HG03280 (cell line): ENCODE measurements around the gene SERPINA9.
"Not testable (repeated sequence)": the region's sequence is repeated elsewhere in the genome, so short reads cannot be mapped to it uniquely, and the experiment has no call there.

Experiments used
- ATAC-seq: cut with Tn5 transposase; IDR thresholded peaks from one replicate; pipeline ENCODE4 v1.9.1; 2021; ENCODE audit warnings: mild to moderate bottlenecking, moderate library complexity; ENCODE audit not compliant: unreplicated experiment

Gene SERPINA9

DNA sequence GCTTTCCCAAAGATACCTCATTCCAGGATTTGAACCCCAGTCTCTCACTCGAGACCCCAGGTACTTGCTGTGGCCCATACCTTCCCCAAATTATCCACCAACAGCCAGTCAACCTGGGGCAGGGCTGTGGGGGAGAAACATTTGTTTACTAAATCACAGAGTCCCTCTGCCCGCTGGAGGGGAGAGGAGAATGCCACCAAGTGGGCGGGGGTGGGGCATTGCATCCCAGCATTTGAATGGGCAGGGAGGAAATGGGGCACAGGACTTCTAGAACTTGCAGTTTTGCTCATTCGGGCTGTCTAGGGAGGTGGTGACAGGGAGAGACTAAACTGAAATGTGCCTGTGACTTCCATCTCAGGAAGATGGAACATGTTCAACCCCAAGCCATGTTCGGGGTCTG, 10.9 kb upstream of the SERPINA9 start:
- ATAC-seq: no peak

GRCh38 chr14:94485944-94486841, 10.2 kb upstream of the SERPINA9 start:
- ATAC-seq: no peak

DNA sequence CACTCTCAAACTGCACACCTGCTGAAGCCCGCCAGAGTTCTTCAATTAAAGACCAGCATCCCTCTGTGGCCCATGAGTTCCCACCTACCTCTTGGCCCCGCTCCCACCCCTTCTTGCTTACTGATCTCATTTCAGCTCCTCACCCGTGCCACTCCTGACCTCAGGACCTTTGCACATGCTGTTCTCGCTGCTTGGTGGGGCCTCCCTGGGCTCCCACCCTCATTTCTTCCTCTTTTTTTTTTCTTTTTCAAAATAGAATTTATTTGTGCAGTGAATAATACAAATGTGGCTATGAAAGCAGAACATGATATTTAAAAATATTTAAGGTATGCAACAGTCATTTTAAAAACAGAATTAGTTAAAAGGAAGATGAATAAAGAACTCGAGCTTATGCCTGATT, 8.5 kb upstream of the SERPINA9 start:
- ATAC-seq: no peak

- ATAC-seq: no peak
Measured at GRCh38 chr14:94483729-94484275, 7.8 kb upstream of the SERPINA9 start.

GRCh38 chr14:94483071-94483451, 7.1 kb upstream of the SERPINA9 start:
- no peak for ATAC-seq

- not testable (repeated sequence) for ATAC-seq
Measured at GRCh38 chr14:94482132-94483070, 6.4 kb upstream of the SERPINA9 start.

DNA sequence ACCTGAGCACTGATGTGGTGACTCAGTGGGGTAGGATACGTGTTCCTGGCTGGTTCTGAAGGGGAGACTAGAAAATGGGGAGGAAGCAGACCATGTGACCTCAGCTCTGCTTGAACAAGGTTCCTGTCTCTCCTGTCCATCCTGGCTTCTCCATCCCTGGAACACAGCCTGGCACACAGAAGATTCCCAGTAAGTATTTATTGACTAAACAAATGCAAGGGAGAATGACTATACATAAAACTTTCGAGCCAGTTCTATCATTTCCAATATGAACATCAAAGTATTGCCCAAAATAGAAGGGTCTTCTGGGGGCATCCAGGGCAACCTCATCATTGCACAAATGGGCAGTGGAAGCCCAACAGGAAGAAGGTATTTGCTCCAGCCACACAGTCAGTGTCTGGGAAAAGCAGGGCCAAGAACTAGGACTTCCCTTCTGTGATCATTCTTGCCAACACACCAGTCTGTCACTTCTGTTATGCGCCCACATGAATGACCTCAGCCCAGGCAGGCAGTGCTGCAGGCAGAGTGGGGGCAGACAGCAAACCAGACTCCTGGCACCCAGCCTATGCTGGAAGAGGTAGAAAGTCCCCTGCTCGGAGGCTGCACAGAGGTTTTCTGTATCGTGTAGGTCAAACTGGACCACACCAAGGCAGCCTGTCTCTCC, 5.6 kb upstream of the SERPINA9 start:
- no peak for ATAC-seq

- no peak for ATAC-seq
Measured at GRCh38 chr14:94480809-94481208, 4.8 kb upstream of the SERPINA9 start.

DNA sequence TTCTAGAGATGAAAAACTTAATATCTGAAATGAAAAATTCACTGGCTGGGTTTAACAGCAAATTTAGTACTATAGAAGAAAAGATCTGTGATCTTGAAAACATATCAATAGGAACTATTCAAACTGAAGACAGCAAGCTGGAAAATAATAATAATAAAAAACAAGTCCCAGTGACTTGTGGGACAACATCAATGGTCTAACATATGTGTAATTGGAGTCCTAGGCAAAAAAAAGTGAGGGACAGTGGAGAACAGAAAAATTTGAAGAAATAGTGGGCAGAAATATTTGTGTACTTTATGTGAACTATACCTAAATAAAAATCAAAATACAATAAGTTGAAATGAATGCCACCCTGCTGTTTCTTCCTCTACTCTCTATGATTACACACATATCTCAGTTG, 2.4 kb upstream of the SERPINA9 start:
- no peak for ATAC-seq

DNA sequence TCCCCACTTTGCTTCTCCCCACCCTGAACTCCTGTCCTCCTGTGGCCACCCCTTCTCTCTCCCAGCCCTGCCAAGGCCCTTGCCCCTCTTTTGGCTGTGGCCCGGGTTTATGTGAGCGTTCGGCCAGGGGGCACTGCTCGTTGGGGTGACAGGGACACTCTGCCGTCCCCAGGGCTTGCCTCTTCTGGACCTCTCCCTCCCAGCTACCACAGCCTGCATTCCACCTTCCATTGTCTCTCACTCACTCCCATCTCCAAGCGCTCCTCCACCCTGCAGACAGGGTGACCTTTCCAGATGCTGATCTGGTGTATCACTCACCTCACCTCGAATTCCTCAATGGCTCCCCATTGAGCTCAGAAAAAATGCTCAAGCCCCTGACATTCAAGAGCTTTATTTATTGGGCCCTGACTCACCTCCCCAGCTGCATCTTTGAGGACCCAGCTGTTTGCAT, 1.4 kb downstream of the SERPINA9 start:
- no peak for ATAC-seq

DNA sequence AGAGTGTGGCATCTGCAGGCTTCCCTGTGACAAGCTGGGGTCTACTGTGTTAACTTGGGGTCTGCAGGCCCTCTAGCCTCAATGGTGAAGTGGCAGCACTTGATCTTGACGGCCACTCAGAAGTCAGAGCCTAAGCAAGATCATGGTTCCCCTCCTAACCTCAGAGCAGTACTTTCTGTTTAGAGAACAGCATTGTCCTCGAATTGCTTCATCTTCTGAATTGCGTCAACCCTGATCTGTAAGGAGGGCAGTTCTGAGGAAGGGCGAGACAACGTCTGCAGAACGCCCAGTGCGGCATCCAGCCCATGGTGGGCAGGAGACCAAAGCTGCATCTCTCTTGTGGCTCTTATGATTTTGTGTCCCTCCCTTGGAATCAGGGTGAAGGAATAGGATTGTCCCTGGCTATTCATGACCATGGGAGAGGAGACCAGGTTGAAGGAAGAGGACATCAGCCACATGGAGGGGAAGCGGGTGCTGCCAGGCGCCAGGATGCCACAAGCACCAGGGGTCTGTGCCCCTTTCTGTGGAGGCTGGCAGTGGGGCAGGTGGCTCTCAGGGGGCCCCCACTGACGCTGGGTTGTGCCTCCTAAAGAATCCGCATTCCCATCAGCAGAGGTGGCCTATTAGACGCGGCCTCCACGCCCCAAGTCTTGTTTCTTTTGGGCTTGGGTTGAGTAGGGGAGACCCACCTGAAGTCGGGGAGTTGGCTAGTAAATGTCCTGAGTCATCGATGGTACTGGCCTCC, 2.2 kb downstream of the SERPINA9 start:
- no peak for ATAC-seq

DNA sequence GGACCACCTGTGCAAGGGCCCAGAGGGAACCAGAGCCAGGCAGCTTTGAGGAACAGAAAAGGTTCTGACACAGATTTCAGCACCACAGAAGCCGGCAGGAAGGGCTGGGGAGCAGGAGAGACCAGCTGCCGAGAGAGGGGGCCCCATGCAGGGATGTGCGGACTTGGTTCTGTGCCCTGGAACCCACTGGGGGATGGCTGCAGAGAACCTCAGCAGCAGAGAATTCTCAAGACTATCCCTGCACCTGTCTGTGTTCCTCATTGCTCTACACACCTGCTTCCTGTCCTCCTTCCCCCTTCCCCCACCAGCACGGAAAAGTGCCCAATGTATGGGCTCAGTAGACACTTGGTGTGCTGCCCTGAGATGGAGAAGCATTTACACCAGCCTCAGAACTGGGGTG, 3.2 kb downstream of the SERPINA9 start:
- ATAC-seq: no peak

DNA sequence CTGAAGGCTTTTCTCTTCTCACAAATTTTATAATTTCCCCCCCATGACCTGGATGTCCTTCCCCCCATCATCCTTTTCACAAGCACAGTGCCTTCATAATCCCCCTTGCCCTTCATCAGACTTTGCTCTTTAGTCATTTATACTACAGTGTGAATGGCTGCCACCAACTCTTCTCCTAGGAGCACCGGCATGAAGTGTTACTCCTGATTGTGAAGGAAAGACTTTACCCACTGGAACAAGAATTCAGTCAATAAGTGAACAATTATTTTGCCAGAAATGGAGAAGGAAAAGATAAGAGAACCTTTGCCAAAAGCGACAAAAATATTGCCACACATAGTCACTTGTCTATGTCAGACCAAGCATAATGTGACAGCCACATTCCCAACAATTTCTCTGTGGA, 5.0 kb downstream of the SERPINA9 start:
- ATAC-seq: no peak

DNA sequence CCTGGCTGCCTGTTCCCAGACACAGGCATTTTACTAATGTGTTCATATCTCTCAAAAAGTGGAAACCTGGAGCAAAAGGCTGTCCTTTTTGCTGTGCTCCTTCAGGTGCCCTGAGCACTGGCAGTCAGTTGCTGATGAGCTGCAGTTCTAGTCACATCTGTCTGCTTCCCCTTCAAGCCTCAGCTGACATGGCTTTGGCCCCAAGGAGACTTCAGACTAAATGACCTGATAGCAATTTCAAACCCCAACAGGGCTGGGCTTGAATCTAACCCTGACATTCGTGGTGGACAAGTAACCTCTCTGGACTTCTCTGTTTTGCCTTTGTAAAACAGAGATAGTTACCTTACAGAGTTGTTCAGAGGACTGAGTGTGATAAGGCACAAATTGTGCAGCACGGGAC, 5.7 kb downstream of the SERPINA9 start:
- ATAC-seq: no peak

- ATAC-seq: no peak
Measured at GRCh38 chr14:94469261-94469660, 6.7 kb downstream of the SERPINA9 start.

- no peak for ATAC-seq
Measured at GRCh38 chr14:94467728-94468520, 8.1 kb downstream of the SERPINA9 start.

GRCh38 chr14:94466706-94467370, 9.2 kb downstream of the SERPINA9 start:
- no peak for ATAC-seq

- no peak for ATAC-seq
Measured at GRCh38 chr14:94465042-94465441, 11.0 kb downstream of the SERPINA9 start.

GRCh38 chr14:94464290-94464689, 11.7 kb downstream of the SERPINA9 start:
- ATAC-seq: no peak
